Measurements from ENCODE around the gene HIF1A. TPM values are rescaled to one million over a fixed set of nuclear protein-coding genes. Genes with fewer than 3 reads are reported as not detected.

HIF1A gene
- total and polyA plus RNA-seq, 2 of the 8 experiments (the other 6 are each of a cell fraction or from before 2014, with no cell fraction given): 54.8 to 175 TPM

- TF ChIP-seq CHD7 (IDR thresholded peaks at IDR 0.05; ENCODE audit: insufficient replicate concordance, low read length) (no peak), YY1 (IDR thresholded peaks at IDR 0.05; ENCODE audit: low read depth, low read length) (no peak), SIX5 (IDR thresholded peaks at IDR 0.05; ENCODE audit: low read depth, low read length) (no peak), TAF7 (optimal IDR thresholded peaks at IDR 0.05; ENCODE audit: borderline replicate concordance, low read depth, low read length) (no peak), ASH2L (IDR thresholded peaks at IDR 0.05; ENCODE audit: low read length) (no peak), SIRT6 (IDR thresholded peaks at IDR 0.05; ENCODE audit: low read length) (no peak), TEAD4 (IDR thresholded peaks at IDR 0.05; ENCODE audit: low read depth, low read length) (no peak), SRF (IDR thresholded peaks at IDR 0.05; ENCODE audit: low read depth, low read length) (no peak), GTF2F1 (IDR thresholded peaks at IDR 0.05; ENCODE audit: borderline replicate concordance, low read depth, low read length) (no peak), POLR2A (IDR thresholded peaks at IDR 0.05; ENCODE audit: control extremely low read depth in 1 of 2, low read depth in 2 of 2, low read length in 2 of 2) (no peak)
Measured at GRCh38 chr14:61699027-61699426, 3.7 kb downstream of the HIF1A start (continued).
